Lung (tissue), 12 donors: ENCODE data around the gene KCNN2. TPM values are rescaled to one million over a fixed set of nuclear protein-coding genes. Genes with fewer than 3 reads are reported as not detected.
"Not testable (repeated sequence)": the region's sequence is repeated elsewhere in the genome, so short reads cannot be mapped to it uniquely, and the experiment has no call there.

Source experiments
- ATAC-seq: fragments of 200-7000 bp; cut with Tn5 transposase; one replicate; pipeline ENCODE4 v1.9.1; 2020; ENCODE audit warnings: moderate number of reproducible peaks; ENCODE audit not compliant: insufficient read depth, low FRiP score
- DNase-seq, 3 donors: peaks; one replicate each; pipeline ENCODE4 v3.0.0-alpha.2; 2013 to 2017
- H3K27ac ChIP-seq, 2 donors: one replicate each; pipeline ENCODE4 v1.5.1; 2013; ENCODE audit warnings: mild to moderate bottlenecking in 2 of 2, moderate library complexity in 2 of 2, control low read depth in 1 of 2, inconsistent platforms in 1 of 2, low read depth in 1 of 2, low read length in 1 of 2
- H3K27me3 ChIP-seq, 3 donors: one replicate each; pipeline ENCODE4 v1.5.1; 2013; ENCODE audit warnings: low read length in 2 of 3; ENCODE audit not compliant: control insufficient read depth in 3 of 3, insufficient read depth in 3 of 3
- H3K36me3 ChIP-seq, 4 donors: one replicate each; pipeline ENCODE4 v1.5.1; 2013; ENCODE audit warnings: low read length in 4 of 4, mild to moderate bottlenecking in 1 of 4, moderate library complexity in 1 of 4; ENCODE audit not compliant: control insufficient read depth in 4 of 4, insufficient read depth in 4 of 4
- H3K4me1 ChIP-seq, 5 donors: one replicate each; pipeline ENCODE4 v1.5.1; 2013; ENCODE audit warnings: low read length in 5 of 5, mild to moderate bottlenecking in 2 of 5, moderate library complexity in 1 of 5; ENCODE audit not compliant: control insufficient read depth in 5 of 5, insufficient read depth in 5 of 5
- H3K4me3 ChIP-seq: one replicate; pipeline ENCODE4 v1.5.1; 2013; ENCODE audit warnings: mild to moderate bottlenecking, control low read depth, moderate library complexity
- H3K9ac ChIP-seq, 2 donors: one replicate each; pipeline ENCODE4 v1.5.1; 2013; ENCODE audit warnings: low read length in 2 of 2, control low read depth in 1 of 2; ENCODE audit not compliant: insufficient read depth in 1 of 2
- H3K9me3 ChIP-seq, 4 donors: one replicate each; pipeline ENCODE4 v1.5.1; 2013; ENCODE audit warnings: low read length in 3 of 4, mild to moderate bottlenecking in 1 of 4, moderate library complexity in 1 of 4; ENCODE audit not compliant: control insufficient read depth in 4 of 4, insufficient read depth in 3 of 4
- CTCF ChIP-seq: IDR thresholded peaks from 2 replicates; pipeline ENCODE4 v1.5.1; 2012; ENCODE audit warnings: mild to moderate bottlenecking; ENCODE audit errors: control extremely low read depth, extremely low read depth
- WGBS, 2 donors: extraction: QIAGEN DNeasy Blood & Tissue Kit; methylation state at CpG; one replicate each; pipeline ENCODE4 v1.1.7; 2013; 5-methylcytosine and 5-hydroxymethylcytosine counted together
- polyA plus RNA-seq, 2 donors: library from polyadenylated mRNA; stranded (reverse); fragments of 200-250 nt; gene quantifications; one replicate each; pipeline ENCODE4 v1.2.1, GENCODE V29; 2013
- total RNA-seq, 2 donors: library from RNA; depleted of rRNA in 1 of 2; stranded (reverse); fragments of >200 nt in 1 of 2; gene quantifications; one replicate each; pipeline ENCODE4 v1.2.1, GENCODE V29; 2014 to 2021
- donor health status: control.
- donor health status: control.
- donor health status: Bipolar disorder and iron deficiency.
- donor health status: healthy.
- donor health status: DM: yes; HTN: yes; CAD: no.

The KCNN2 gene
- total and polyA plus RNA-seq, 4 donors, result 0.74 to 4.9 (median 2.4) TPM

- Histone ChIP-seq H3K4me3 (no peak overlapping the region), H3K27me3 (no peaks in the 10 kb centered on the region), H3K9ac (no peak overlapping the region), H3K36me3 (no peaks in the 10 kb centered on the region), H3K9me3 (no peaks in the 10 kb centered on the region), H3K27ac (no peak overlapping the region), H3K4me1 (no peaks in the 10 kb centered on the region)
- no peak for TF ChIP-seq CTCF
- no peak for ATAC-seq
- 95 to 96% methylated on average over 1 of the region's 1 CpG for WGBS, 2 donors
- no peak for DNase-seq
Measured at GRCh38 chr5:114427204-114427603, 65.3 kb downstream of the KCNN2 start.

GRCh38 chr5:114430532-114430931, 68.7 kb downstream of the KCNN2 start:
- DNase-seq (no peak), ATAC-seq (no peak)
- Histone ChIP-seq H3K4me1 (peaks cover 0 to 8% (median 0%) of the 10 kb centered on the region in 5 donors), H3K9me3 (no peaks in the 10 kb centered on the region), H3K9ac (no peak overlapping the region), H3K4me3 (no peak overlapping the region), H3K27ac (no peak overlapping the region), H3K27me3 (no peaks in the 10 kb centered on the region), H3K36me3 (no peaks in the 10 kb centered on the region)
- TF ChIP-seq CTCF, result no peak

- 97% methylated on average over 30 of the region's 30 CpGs for WGBS, 2 donors
- not testable (repeated sequence) for H3K4me3 ChIP-seq, H3K4me1 ChIP-seq, H3K36me3 ChIP-seq, H3K9ac ChIP-seq, H3K27me3 ChIP-seq, H3K27ac ChIP-seq, DNase-seq, ATAC-seq, H3K9me3 ChIP-seq
Measured at GRCh38 chr5:114432684-114433083, 70.8 kb downstream of the KCNN2 start.

GRCh38 chr5:114434396-114435219, 72.7 kb downstream of the KCNN2 start:
- Histone ChIP-seq H3K36me3 (no peaks in the 10 kb centered on the region), H3K4me1 (peaks cover 0 to 8% (median 0%) of the 10 kb centered on the region in 5 donors), H3K4me3 (no peak overlapping the region), H3K9ac (no peak overlapping the region), H3K27me3 (no peaks in the 10 kb centered on the region), H3K27ac (no peak overlapping the region), H3K9me3 (no peaks in the 10 kb centered on the region)
- no peak for DNase-seq
- TF ChIP-seq CTCF, result no peak
- no peak for ATAC-seq
- WGBS, 2 donors, result 67 to 69% methylated on average over 5 of the region's 5 CpGs
